GM12878 (cell line): Measurements from ENCODE around the gene VLDLR.

ENCODE experiments used
- BMI1 ChIP-seq: fragments of 450-650 bp; IDR thresholded peaks from 2 replicates; pipeline ENCODE4 v1.6.1; 2016; ENCODE audit warnings: mild to moderate bottlenecking, moderate library complexity, borderline replicate concordance
- JUND ChIP-seq: IDR thresholded peaks from 2 replicates; pipeline ENCODE4 v1.6.1; 2012; ENCODE audit warnings: low read depth, mild to moderate bottlenecking, low read length, improper control_type of control experiment, moderate library complexity
- MYC ChIP-seq: IDR thresholded peaks from 2 replicates; pipeline ENCODE4 v1.6.1; 2011; ENCODE audit warnings: mild to moderate bottlenecking, low read length, moderate library complexity, inconsistent platforms; ENCODE audit not compliant: insufficient read depth, insufficient replicate concordance, insufficient read length, severe bottlenecking
- TF ChIP-seq, protein P1 (sequence below): IDR thresholded peaks from 2 replicates; pipeline ENCODE4 v1.6.1; 2011; ENCODE audit warnings: mild to moderate bottlenecking, low read depth, low read length, moderate library complexity; ENCODE audit not compliant: insufficient replicate concordance
- TF ChIP-seq, protein P2 (sequence below), 3 experiments: IDR thresholded peaks in 2 of 3; conservative IDR thresholded peaks in 1 of 3; 2 replicates each; pipeline ENCODE4 v1.5.1; 2011; ENCODE audit warnings: low read depth in 3 of 3, low read length in 3 of 3, mild to moderate bottlenecking in 3 of 3, control low read depth in 2 of 3, moderate library complexity in 2 of 3, inconsistent platforms in 1 of 3, mixed read lengths in 1 of 3; ENCODE audit not compliant: control insufficient read depth in 2 of 3, insufficient read depth in 1 of 3; ENCODE audit errors: extremely low read depth in 1 of 3

DNA sequence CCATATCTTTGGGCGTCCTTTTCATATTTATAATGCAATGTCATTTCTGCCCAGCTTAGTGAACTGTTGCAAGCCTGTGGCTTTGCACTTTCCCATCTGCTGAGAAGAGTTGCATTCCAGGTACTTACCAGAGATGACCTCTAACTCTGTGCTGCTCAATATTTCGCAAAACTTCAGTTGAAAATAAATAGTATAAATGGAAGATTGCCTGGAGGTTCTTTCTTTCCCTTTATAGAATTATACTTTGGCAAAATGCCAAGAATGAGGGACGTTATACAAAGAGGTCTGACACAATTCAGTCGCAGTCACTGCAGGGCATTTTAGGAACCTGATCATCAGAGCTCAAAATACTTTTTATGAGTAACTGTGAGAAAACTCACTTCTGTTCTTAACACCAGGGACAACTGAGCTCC lies 18.9 kb upstream of the VLDLR start:
- no peak for TF ChIP-seq MYC
- TF ChIP-seq, protein P1, sequence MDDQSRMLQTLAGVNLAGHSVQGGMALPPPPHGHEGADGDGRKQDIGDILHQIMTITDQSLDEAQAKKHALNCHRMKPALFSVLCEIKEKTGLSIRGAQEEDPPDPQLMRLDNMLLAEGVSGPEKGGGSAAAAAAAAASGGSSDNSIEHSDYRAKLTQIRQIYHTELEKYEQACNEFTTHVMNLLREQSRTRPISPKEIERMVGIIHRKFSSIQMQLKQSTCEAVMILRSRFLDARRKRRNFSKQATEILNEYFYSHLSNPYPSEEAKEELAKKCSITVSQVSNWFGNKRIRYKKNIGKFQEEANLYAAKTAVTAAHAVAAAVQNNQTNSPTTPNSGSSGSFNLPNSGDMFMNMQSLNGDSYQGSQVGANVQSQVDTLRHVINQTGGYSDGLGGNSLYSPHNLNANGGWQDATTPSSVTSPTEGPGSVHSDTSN: no peak
- TF ChIP-seq BMI1: no peak
- no peak for TF ChIP-seq JUND
- TF ChIP-seq, protein P2, sequence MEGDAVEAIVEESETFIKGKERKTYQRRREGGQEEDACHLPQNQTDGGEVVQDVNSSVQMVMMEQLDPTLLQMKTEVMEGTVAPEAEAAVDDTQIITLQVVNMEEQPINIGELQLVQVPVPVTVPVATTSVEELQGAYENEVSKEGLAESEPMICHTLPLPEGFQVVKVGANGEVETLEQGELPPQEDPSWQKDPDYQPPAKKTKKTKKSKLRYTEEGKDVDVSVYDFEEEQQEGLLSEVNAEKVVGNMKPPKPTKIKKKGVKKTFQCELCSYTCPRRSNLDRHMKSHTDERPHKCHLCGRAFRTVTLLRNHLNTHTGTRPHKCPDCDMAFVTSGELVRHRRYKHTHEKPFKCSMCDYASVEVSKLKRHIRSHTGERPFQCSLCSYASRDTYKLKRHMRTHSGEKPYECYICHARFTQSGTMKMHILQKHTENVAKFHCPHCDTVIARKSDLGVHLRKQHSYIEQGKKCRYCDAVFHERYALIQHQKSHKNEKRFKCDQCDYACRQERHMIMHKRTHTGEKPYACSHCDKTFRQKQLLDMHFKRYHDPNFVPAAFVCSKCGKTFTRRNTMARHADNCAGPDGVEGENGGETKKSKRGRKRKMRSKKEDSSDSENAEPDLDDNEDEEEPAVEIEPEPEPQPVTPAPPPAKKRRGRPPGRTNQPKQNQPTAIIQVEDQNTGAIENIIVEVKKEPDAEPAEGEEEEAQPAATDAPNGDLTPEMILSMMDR (IDR thresholded peaks at IDR 0.05 in 2 of 3, conservative IDR thresholded peaks at IDR 0.05 in 1 of 3; ENCODE audit: control insufficient read depth in 2 of 3, extremely low read depth in 1 of 3, insufficient read depth in 1 of 3, low read depth in 3 of 3, low read length in 3 of 3): no peak
